GM18526 (cell line): ENCODE results near the gene FCAMR.
A peak's percentile ranks its signal among the peaks of the same experiment; 100 is the strongest.

Experiments used
- POLR2A ChIP-seq: IDR thresholded peaks from 3 replicates; pipeline ENCODE4 v1.6.1; 2011; ENCODE audit not compliant: insufficient read length; ENCODE audit errors: extremely low read depth

The FCAMR gene

GRCh38 chr1:206933333-206933945 is 36.8 kb downstream of the FCAMR start:
- no peak for TF ChIP-seq POLR2A

GRCh38 chr1:206932177-206932576 is 38.1 kb downstream of the FCAMR start:
- TF ChIP-seq POLR2A, result no peak

GRCh38 chr1:206931709-206932108 is 38.6 kb downstream of the FCAMR start:
- no peak for TF ChIP-seq POLR2A

GRCh38 chr1:206930210-206930798 is 40.0 kb downstream of the FCAMR start:
- peak; percentile 65 for TF ChIP-seq POLR2A

GRCh38 chr1:206929524-206929923 is 40.7 kb downstream of the FCAMR start:
- no peak for TF ChIP-seq POLR2A

- no peak for TF ChIP-seq POLR2A
These were observed 44.0 kb downstream of the FCAMR start for GRCh38 chr1:206926286-206926685.

GRCh38 chr1:206925106-206925736 is 45.0 kb downstream of the FCAMR start:
- peak; percentile 40 for TF ChIP-seq POLR2A

GRCh38 chr1:206924592-206925105 is 45.6 kb downstream of the FCAMR start:
- TF ChIP-seq POLR2A, result no peak

GRCh38 chr1:206923009-206923960 is 47.0 kb downstream of the FCAMR start:
- TF ChIP-seq POLR2A, result peak; percentile 43

GRCh38 chr1:206922524-206922923 is 47.7 kb downstream of the FCAMR start:
- TF ChIP-seq POLR2A, result no peak

GRCh38 chr1:206921772-206922265 is 48.4 kb downstream of the FCAMR start, which contains the start of gene FCMR:
TSS of gene FCMR (minus strand) at chr1:206921941. CDS start at chr1:206921854, 87 bp downstream.
- peak; percentile 51 for TF ChIP-seq POLR2A

GRCh38 chr1:206918076-206918475 is 52.2 kb downstream of the FCAMR start:
- TF ChIP-seq POLR2A, result no peak

GRCh38 chr1:206916000-206916709 is 54.1 kb downstream of the FCAMR start:
- no peak for TF ChIP-seq POLR2A

- TF ChIP-seq POLR2A, result no peak
These were observed 55.1 kb downstream of the FCAMR start for GRCh38 chr1:206915030-206915735.
